HG03175 (cell line): ENCODE data around the gene SLC25A39.

Source experiments
- ATAC-seq: cut with Tn5 transposase; IDR thresholded peaks from one replicate; pipeline ENCODE4 v1.9.1; 2021; ENCODE audit warnings: mild to moderate bottlenecking, moderate library complexity; ENCODE audit not compliant: unreplicated experiment

SLC25A39 gene

GRCh38 chr17:44314869-44315661 lies 9.6 kb downstream of the SLC25A39 start:
- no peak for ATAC-seq

- no peak for ATAC-seq
These were observed 10.1 kb downstream of the SLC25A39 start for GRCh38 chr17:44314524-44314868.

GRCh38 chr17:44314031-44314430 lies 10.6 kb downstream of the SLC25A39 start:
- no peak for ATAC-seq

GRCh38 chr17:44312396-44313104 lies 12.1 kb downstream of the SLC25A39 start:
- ATAC-seq: no peak

- no peak for ATAC-seq
These were observed 13.0 kb downstream of the SLC25A39 start for GRCh38 chr17:44311562-44312181.

- ATAC-seq: no peak
These were observed 13.8 kb downstream of the SLC25A39 start for GRCh38 chr17:44310609-44311376.

GRCh38 chr17:44310188-44310587 lies 14.4 kb downstream of the SLC25A39 start:
- no peak for ATAC-seq

GRCh38 chr17:44309472-44309871 lies 15.2 kb downstream of the SLC25A39 start:
- ATAC-seq: no peak

- ATAC-seq: no peak
These were observed 15.8 kb downstream of the SLC25A39 start for GRCh38 chr17:44308865-44309264.

- ATAC-seq: no peak
These were observed 16.3 kb downstream of the SLC25A39 start, which contains the start of gene RUNDC3A for GRCh38 chr17:44308320-44308818. TSS of gene RUNDC3A (plus strand) at chr17:44308601. CDS start at chr17:44308833, 232 bp downstream.

- ATAC-seq: no peak
These were observed 17.0 kb downstream of the SLC25A39 start for GRCh38 chr17:44307387-44308186.

GRCh38 chr17:44304651-44305050 lies 20.0 kb downstream of the SLC25A39 start:
- no peak for ATAC-seq

- ATAC-seq: no peak
These were observed 26.6 kb downstream of the SLC25A39 start for GRCh38 chr17:44297975-44298374.

- no peak for ATAC-seq
These were observed 31.0 kb downstream of the SLC25A39 start for GRCh38 chr17:44293509-44294226.

GRCh38 chr17:44287651-44288050 lies 37.0 kb downstream of the SLC25A39 start:
- ATAC-seq: no peak

GRCh38 chr17:44284024-44284400 lies 40.6 kb downstream of the SLC25A39 start:
- no peak for ATAC-seq

- ATAC-seq: no peak
These were observed 41.1 kb downstream of the SLC25A39 start for GRCh38 chr17:44283344-44284023.

GRCh38 chr17:44282264-44282663 lies 42.4 kb downstream of the SLC25A39 start:
- ATAC-seq: no peak

- no peak for ATAC-seq
These were observed 43.1 kb downstream of the SLC25A39 start for GRCh38 chr17:44281570-44281969.
